GM12872 (cell line): ENCODE data around the gene CLDN3.
A peak's percentile ranks its signal among the peaks of the same experiment; 100 is the strongest.

Source experiments
- CTCF ChIP-seq: IDR thresholded peaks from 3 replicates; pipeline ENCODE4 v1.5.1; 2011; ENCODE audit warnings: low read depth, mild to moderate bottlenecking, low read length, moderate library complexity; ENCODE audit not compliant: insufficient read depth

CLDN3 gene

GRCh38 chr7:73737491-73738219 is 32.4 kb downstream of the CLDN3 start:
- TF ChIP-seq CTCF, result no peak

- TF ChIP-seq CTCF, result no peak
Observed at GRCh38 chr7:73736885-73737284, 33.2 kb downstream of the CLDN3 start.

- no peak for TF ChIP-seq CTCF
Observed at GRCh38 chr7:73735528-73735905, 34.6 kb downstream of the CLDN3 start.

DNA sequence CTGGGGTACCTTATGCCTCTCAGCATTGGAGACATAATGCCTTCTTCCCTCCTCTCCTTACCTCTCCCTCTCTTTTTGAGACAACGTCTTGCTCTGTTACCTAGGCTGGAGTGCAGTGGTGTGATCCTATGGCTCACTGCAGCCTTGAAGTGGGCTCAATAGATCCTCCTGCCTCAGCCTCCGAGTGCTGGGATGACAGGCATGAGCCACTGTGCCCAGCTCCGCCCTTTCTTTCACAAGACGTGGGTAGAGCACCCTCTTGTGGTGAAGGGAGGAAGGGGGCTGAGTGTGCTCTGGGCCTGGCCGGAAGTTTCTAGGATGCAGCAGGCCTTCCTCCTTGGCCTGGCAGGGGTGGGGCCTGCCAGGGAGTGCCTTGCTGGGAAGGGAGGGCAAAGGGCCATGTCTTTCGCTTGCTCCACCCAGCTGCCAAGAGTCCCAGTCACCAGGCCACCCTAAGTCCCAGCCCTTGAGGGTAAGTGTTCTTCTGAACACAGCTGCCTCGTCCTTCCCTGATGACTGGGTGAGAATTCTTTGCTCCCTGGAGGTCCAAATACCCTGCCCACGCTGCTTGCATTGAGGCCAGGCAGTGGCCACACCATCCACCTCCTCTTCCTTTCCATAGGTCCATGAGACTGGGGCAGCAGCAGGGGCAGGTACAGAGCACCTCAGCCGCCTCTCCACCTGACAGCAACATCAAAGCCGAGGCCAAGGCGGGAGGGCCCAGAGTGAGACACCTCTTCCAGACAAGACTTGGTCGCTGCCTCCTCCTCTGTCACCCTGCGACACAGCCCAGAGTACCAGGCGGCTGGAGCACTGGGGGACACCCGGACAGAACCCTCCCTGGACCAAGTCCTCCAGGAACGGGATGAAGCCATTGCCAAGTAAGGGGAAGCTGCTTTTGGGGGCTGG is 35.2 kb downstream of the CLDN3 start:
- peak; percentile 90 for TF ChIP-seq CTCF

GRCh38 chr7:73732397-73732796 is 37.7 kb downstream of the CLDN3 start:
- no peak for TF ChIP-seq CTCF

- TF ChIP-seq CTCF, result no peak
Observed at GRCh38 chr7:73730485-73730884, 39.6 kb downstream of the CLDN3 start.

DNA sequence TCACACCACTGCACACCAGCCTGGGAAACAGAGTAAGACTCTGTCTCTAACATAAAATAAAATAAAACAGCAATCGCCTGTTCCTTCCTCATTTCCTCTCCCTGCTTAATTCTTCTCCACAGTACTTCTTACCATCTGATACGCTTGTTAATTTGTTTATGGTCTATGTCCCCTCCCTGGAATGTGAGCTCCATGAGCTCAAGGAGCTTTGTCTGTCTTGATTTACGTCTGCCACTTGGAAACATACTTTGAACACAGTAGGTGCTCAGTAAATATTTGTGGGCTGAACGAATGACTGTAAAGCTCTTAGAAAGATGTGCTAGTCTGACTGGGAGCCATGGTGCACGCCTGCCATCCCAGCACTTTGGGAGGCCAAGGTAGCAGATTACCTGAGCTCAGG is 41.5 kb downstream of the CLDN3 start:
- no peak for TF ChIP-seq CTCF
